IPS-20b (cell line): ENCODE results near the gene ADPGK.
A peak's percentile ranks its signal among the peaks of the same experiment; 100 is the strongest.

Source experiments
- H3K27ac ChIP-seq: one replicate; pipeline ENCODE4 v1.5.1; 2013; ENCODE audit warnings: low read length
- H3K27me3 ChIP-seq: 2 replicates; pipeline ENCODE4 v1.6.1; 2013; ENCODE audit warnings: mild to moderate bottlenecking, low read length, inconsistent platforms; ENCODE audit not compliant: insufficient read depth
- H3K36me3 ChIP-seq: 2 replicates; pipeline ENCODE4 v1.6.1; 2013; ENCODE audit warnings: low read depth, mild to moderate bottlenecking, inconsistent platforms, low read length, moderate library complexity; ENCODE audit not compliant: insufficient read depth
- H3K4me1 ChIP-seq: 2 replicates; pipeline ENCODE4 v1.6.1; 2013; ENCODE audit warnings: mild to moderate bottlenecking, control low read depth, inconsistent platforms, low read length, moderate library complexity; ENCODE audit not compliant: insufficient read depth
- H3K4me3 ChIP-seq: 2 replicates; pipeline ENCODE4 v1.5.1; 2013; ENCODE audit warnings: mild to moderate bottlenecking, low read length, inconsistent platforms
- H3K9ac ChIP-seq: 2 replicates; pipeline ENCODE4 v1.6.1; 2013; ENCODE audit warnings: low read depth, mild to moderate bottlenecking, inconsistent platforms, low read length, moderate library complexity
- H3K9me3 ChIP-seq: 2 replicates; pipeline ENCODE4 v1.6.1; 2013; ENCODE audit warnings: mild to moderate bottlenecking, low read depth, low read length, inconsistent platforms; ENCODE audit not compliant: insufficient read depth

The ADPGK gene

DNA sequence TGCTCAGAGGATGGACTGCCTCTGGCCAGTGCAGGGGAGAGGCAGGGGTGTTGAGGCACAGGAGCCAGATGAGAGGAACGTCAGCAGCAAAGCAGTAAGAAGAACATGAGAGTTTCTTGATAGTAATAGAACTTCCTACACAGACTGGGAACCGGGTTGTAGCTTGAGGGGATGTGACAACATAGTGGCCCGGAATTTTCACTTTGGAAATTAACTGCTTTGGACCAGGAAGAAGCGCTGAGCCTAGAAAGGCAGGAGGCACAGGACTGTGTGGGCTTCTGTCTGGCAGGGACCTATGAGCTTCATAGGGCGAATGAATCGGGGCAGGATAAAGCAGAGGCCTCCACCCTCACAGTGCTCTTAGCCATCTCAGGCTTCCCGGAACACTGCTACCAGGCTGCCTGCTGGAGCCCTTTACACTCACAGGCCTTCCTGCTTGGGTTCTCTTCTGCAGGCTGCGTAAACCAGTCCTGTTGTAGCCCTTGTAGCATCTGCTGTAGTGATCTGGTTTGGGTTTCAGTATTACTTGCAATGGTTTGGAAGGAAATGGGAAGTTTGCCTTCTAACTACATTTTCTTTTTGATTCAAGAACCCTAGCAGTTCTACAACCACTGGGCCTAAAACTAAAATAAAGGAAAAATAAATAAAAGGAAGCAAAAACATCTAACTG, 3.3 kb upstream of the ADPGK start:
- H3K9me3 ChIP-seq, result no peaks in the 10 kb centered on the region
- H3K27ac ChIP-seq, result no peak overlapping the region
- H3K9ac ChIP-seq, result no peak overlapping the region
- no peak overlapping the region for H3K4me3 ChIP-seq
- H3K36me3 ChIP-seq, result 0 out of 2 replicates have a peak, but pooled peaks cover under 1% of the 10 kb centered on the region
- H3K4me1 ChIP-seq, result peaks cover 3% of the 10 kb centered on the region
- no peaks in the 10 kb centered on the region for H3K27me3 ChIP-seq

DNA sequence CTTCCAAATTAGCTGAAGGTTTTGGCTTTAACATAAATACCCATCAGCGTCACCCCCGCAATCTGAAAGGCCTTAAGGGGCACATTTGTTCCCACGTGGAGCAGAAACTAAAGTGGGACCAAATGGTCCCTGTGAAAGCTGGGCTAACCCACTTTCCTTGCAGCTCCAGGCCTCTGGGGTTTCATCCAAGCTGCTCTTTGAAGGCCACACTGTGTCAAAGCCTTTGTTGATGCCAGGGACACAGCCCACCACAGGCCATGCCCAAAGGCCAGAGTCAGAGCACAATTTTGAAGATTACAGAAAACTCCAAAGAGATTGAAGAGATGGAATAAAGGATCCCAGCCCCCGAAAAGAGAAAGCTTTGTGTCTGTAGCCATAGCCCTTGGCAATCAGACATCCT, 2.7 kb upstream of the ADPGK start:
- H3K27me3 ChIP-seq, result no peaks in the 10 kb centered on the region
- peaks cover 7% of the 10 kb centered on the region for H3K4me1 ChIP-seq
- no peak overlapping the region for H3K4me3 ChIP-seq
- H3K27ac ChIP-seq, result no peak overlapping the region
- H3K9ac ChIP-seq, result no peak overlapping the region
- H3K36me3 ChIP-seq, result peaks cover 6% of the 10 kb centered on the region; the same call in 1 of the 2 replicates
- H3K9me3 ChIP-seq, result no peaks in the 10 kb centered on the region

DNA sequence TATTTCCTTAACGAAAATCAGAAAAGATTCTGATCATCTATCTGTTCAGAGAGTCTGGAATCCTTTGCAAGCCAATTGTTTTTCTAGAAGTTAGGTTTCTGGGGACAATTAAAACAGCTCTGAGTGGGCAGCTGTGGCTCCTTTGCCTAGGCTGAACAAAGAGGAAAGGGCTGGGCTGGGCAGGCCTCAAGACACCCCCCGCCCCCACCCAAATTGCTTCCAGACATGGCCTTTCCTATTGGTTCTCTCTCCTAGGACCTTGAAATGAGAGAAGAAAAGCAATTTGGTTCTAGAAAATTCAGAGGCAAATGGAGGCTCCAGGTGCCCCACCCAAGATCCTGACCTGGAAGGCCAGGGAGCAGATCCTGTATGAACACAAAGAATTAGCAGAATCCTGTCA, 2.3 kb upstream of the ADPGK start:
- no peaks in the 10 kb centered on the region for H3K9me3 ChIP-seq

DNA sequence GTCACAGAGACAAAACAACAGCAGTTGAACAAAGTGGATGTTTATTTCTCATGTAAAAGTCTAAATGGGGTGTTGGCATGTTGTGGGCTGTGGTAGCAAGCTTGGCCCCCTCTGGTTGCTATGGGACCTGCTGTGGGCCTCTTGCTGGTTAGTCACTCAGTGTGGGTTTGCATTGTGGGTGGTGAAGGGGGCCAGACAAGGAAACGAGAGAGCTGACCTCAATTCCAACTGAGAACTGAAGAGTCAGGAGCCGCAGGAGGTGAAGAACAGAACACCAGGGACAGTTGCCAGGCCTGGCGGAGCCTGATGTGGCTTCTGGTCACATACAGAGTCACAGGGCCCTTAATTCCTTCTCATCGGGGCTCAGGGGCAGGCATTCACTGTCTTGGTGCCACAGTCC, 1.9 kb upstream of the ADPGK start:
- no peak overlapping the region for H3K4me3 ChIP-seq
- H3K36me3 ChIP-seq, result peaks cover 6% of the 10 kb centered on the region; the same call in 1 of the 2 replicates
- H3K27me3 ChIP-seq, result no peaks in the 10 kb centered on the region
- H3K9ac ChIP-seq, result no peak overlapping the region
- H3K27ac ChIP-seq, result no peak overlapping the region
- no peaks in the 10 kb centered on the region for H3K9me3 ChIP-seq
- peaks cover 7% of the 10 kb centered on the region for H3K4me1 ChIP-seq

More for the DNA sequence above, 2.3 kb upstream of the ADPGK start:
- H3K9ac ChIP-seq, result no peak overlapping the region
- no peak overlapping the region for H3K27ac ChIP-seq
- no peak overlapping the region for H3K4me3 ChIP-seq
- no peaks in the 10 kb centered on the region for H3K27me3 ChIP-seq
- peaks cover 7% of the 10 kb centered on the region for H3K4me1 ChIP-seq
- peaks cover 6% of the 10 kb centered on the region; the same call in 1 of the 2 replicates for H3K36me3 ChIP-seq

DNA sequence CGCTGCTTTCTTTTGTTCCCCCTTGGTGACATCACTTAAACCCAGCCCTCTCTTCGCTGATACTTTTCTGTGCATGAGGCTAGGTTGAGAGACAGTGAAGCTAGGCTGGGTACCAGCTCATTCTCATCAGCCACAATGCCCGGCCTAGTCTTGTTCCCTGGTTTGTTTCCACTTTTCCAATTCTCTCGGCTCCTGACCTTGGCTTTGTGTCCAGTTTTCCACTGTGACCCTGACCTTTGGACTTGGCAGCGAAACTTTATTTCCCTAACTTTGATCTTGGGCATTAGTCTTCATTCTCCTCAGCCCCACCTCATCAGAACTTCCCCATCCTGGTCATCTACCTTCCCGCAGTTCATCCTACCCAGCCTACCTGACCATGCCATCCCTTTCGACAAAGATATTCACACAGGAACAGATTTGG, 908 bp upstream of the ADPGK start:
- no peak overlapping the region for H3K27ac ChIP-seq
- H3K27me3 ChIP-seq, result no peaks in the 10 kb centered on the region
- peak overlapping the region; percentile 98 for H3K4me3 ChIP-seq
- peaks cover 12% of the 10 kb centered on the region; the same call in 1 of the 2 replicates for H3K36me3 ChIP-seq
- peaks cover 7% of the 10 kb centered on the region for H3K4me1 ChIP-seq
- H3K9me3 ChIP-seq, result no peaks in the 10 kb centered on the region
- peak overlapping the region; percentile 89; the same call in 1 of the 2 replicates for H3K9ac ChIP-seq

DNA sequence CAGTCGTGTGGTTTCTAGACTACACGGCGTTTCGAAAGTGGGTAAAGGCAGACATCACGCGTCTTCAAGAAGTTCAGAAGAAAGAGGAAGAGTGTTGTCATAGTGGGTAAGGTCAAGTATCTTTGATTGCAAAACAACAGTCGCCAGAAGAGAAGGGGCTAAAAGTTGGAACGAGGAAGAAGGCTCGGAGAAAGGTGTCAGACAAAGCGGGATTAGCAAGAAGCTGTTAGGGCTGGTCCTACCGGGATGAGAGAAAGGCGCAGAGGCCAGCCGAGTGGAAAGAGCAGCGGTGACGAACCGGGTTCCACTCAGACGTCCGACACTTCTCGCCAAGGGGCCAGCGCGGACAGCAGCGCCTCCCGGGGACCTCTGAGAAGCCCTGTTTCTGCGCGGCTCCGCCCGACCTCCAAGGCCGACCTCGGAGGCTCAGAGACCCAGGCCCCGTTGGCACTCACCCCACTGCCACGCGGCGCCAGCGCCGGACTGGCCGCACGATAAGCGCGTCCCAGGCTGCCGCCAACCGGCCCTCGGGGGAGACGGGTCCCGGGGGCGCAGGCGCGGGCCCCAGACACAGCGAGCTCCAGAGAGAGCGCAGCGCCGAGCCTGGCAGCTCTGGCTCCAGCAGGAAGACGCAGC, 436 bp downstream of the ADPGK start:
- Histone ChIP-seq H3K4me1 (peaks cover 7% of the 10 kb centered on the region), H3K36me3 (peaks cover 12% of the 10 kb centered on the region; the same call in 1 of the 2 replicates), H3K9ac (peak overlapping the region; percentile 89), H3K9me3 (no peaks in the 10 kb centered on the region), H3K4me3 (peak overlapping the region; percentile 98), H3K27me3 (no peaks in the 10 kb centered on the region), H3K27ac (no peak overlapping the region)

DNA sequence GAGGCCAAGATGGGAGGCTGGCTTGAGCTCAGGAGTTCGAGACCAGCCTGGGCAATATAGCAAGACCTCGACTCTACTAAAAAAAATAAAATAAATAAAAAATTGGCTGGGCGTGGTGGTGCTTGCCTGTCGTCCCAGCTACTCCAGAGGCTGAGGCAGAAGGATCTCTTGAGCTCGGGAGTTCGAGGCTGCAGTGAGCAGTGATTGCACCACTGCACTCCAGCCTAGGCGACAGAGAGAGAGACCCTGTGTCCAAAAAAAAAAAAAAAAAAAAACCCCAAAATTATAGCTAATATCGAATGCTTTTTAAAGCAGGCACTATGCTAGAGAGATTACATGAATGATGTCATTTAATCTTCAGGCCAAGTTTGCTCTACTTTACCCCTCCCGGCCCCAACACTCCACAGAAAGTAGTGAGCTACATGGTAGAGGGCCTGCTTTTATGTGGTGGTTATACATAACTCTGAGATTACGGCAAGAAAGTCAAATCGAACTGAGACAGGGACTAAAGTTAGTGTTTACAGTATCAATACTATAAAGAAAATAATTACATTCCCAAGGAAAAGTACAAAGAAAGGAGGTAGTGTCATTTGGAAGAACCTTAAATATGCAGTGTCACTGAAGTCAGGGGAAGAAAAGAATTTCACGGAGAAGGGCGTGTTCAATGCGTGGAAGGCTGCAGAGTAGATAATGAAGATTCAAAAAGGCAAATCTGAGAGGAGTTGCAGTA, 1.1 kb downstream of the ADPGK start:
- H3K36me3 ChIP-seq, result peaks cover 12% of the 10 kb centered on the region; the same call in 1 of the 2 replicates
- peak overlapping the region; percentile 98 for H3K4me3 ChIP-seq
- H3K27ac ChIP-seq, result no peak overlapping the region
- peak overlapping the region; percentile 89 for H3K9ac ChIP-seq
- H3K27me3 ChIP-seq, result no peaks in the 10 kb centered on the region
- no peaks in the 10 kb centered on the region for H3K9me3 ChIP-seq
- peaks cover 7% of the 10 kb centered on the region for H3K4me1 ChIP-seq

DNA sequence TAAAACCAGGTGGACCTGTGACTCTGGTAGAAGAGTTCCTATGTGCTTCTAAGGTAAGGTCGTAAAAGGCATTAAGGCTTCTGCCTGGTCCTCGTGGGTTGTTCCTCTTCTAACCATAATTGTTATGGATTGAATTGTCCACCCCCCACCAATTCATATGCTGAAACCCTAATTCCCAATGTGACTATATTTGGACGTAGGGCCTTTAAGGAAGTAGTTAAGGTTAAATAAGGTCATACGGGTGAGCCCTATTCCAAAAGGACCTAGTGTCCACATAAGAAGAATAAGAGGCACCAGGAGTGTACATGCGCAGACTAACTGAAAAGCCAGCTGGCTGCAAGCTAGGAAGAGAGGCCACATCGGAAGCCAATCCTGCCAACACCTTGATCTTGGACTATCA, 1.9 kb downstream of the ADPGK start:
- Histone ChIP-seq H3K9me3 (no peaks in the 10 kb centered on the region), H3K4me3 (peak overlapping the region; percentile 98), H3K9ac (no peak overlapping the region), H3K36me3 (peaks cover 16% of the 10 kb centered on the region; the same call in 1 of the 2 replicates), H3K27ac (no peak overlapping the region), H3K27me3 (no peaks in the 10 kb centered on the region), H3K4me1 (peaks cover 7% of the 10 kb centered on the region)

DNA sequence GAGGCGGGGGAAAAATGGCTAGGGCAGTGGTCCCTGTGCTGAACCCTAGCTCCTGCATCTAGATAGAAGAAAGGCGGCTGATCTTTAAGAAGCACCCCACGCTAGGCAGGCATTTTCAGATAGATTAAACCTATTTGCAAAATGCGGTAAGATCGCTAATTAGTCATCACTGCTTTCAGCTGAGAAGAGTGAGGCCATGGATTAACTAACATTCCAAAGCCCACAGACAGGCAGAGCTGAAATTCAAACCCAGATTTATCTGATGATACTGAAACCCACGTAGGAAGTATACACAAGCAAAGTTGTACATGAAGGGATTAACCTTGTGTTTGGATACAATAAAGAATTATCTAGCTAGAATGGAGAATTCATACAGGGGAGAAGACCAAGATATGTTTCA, 4.8 kb downstream of the ADPGK start:
- H3K36me3 ChIP-seq, result peaks cover 25% of the 10 kb centered on the region
- H3K27ac ChIP-seq, result no peak overlapping the region
- no peak overlapping the region for H3K4me3 ChIP-seq
- H3K9ac ChIP-seq, result no peak overlapping the region
- no peaks in the 10 kb centered on the region for H3K27me3 ChIP-seq
- no peaks in the 10 kb centered on the region for H3K9me3 ChIP-seq
- H3K4me1 ChIP-seq, result peaks cover 7% of the 10 kb centered on the region

DNA sequence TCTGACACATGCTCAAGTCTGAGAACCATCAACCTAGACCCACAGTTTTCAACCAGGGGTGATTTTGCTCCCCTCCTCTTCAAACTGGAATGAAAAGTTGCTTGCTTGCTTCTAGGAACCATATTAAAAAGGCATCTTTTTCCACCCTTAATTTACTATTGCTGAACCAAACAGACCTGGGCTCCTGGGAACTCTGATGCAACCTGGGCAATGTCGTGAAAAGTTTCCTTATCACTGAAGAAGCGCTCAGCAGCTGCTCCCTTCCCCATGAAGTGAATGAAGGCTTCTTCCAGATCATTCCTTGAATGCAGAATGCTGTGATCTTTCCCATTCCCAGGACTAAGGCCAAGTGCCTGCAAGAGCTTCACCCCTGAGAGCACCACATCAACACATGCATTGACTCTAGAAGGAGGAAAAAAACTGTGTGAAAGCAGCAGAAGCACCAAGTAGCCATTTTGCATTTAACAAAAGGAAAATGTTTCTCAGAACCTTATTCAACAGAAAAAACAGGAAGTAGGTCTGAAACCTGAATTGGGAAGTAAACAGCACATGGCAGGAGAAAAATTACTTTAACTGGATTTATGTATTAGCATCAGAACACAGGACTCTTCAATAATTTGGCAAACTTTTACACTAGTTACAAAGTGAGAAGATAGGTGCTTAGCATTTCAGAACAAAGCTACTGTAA, 8.7 kb downstream of the ADPGK start:
- no peaks in the 10 kb centered on the region for H3K4me1 ChIP-seq
- no peak overlapping the region for H3K4me3 ChIP-seq
- H3K36me3 ChIP-seq, result peaks cover 52% of the 10 kb centered on the region
- H3K27me3 ChIP-seq, result no peaks in the 10 kb centered on the region
- no peaks in the 10 kb centered on the region for H3K9me3 ChIP-seq
- no peak overlapping the region for H3K9ac ChIP-seq
- no peak overlapping the region for H3K27ac ChIP-seq

DNA sequence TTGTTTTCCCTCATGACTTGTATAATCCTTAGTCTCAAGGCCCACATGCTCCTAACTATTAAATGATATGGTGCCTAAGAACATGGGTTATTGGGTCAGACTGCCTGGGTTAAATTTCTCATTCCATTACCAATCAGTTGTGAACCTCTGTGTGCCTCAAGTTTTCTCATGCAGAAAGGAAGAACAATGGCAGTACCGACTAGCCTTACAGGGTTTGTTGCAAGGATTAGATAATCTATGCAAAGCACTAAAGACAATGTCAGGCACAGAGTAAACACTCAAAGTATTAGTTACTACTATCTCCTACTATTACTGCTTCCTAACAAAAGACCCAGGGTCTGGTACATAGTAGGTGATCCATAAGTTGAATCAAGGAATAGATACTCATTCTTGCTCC, 12.2 kb downstream of the ADPGK start:
- Histone ChIP-seq H3K27ac (no peak overlapping the region), H3K4me3 (no peak overlapping the region), H3K9me3 (peaks cover 19% of the 10 kb centered on the region), H3K27me3 (no peaks in the 10 kb centered on the region), H3K9ac (no peak overlapping the region), H3K36me3 (peaks cover 79% of the 10 kb centered on the region), H3K4me1 (no peaks in the 10 kb centered on the region)
